ENCODE data around the gene SRPK1. TPM values are rescaled to one million over a fixed set of nuclear protein-coding genes. Genes with fewer than 3 reads are reported as not detected.

Gene SRPK1
- total and polyA plus RNA-seq, 10 of the 15 experiments (the other 5 are each of a cell fraction or from before 2014, with no cell fraction given): 47.4 to 112 (median 85.8) TPM

GRCh38 chr6:35919827-35920751, 809 bp downstream of the SRPK1 start:
- ChIA-PET SMC1A (ENCODE audit: uncharacterized antibody, unreplicated experiment) (interaction anchor here (0.6 to 1.7 kb wide), 2 partner anchors 16 to 19 kb away, joined by 3 read pairs; no protein-coding TSS in a partner anchor), POLR2A (no interaction called here), CTCF (interaction anchor here (1.0 to 2.0 kb wide), 3 partner anchors 13 to 69 kb away, joined by 3 to 4 read pairs (median 3); no protein-coding TSS in a partner anchor), RAD21 (ENCODE audit: unreplicated experiment) (interaction anchor here (0.6 to 2.0 kb wide), 2 partner anchors 39 to 108 kb away, joined by 3 to 6 read pairs; partner anchors contain the start of gene MAPK14)
- Histone ChIP-seq H3K27ac (ENCODE audit: control insufficient read depth, insufficient read depth) (peak overlapping the region; percentile 67), H2AFZ (ENCODE audit: control insufficient read depth, low read depth, low read length) (peak overlapping the region; percentile 56), H3K9me3 (replicated peaks; ENCODE audit: control insufficient read depth, insufficient read depth, low read length) (no peaks in the 10 kb centered on the region), H4K20me1 (ENCODE audit: control insufficient read depth, insufficient read depth) (no peaks in the 10 kb centered on the region), H3K4me3 (peak overlapping the region; percentile 92), H3K9ac (ENCODE audit: control insufficient read depth, insufficient read depth, low read length) (peak overlapping the region; percentile 87), H3K79me2 (ENCODE audit: control insufficient read depth, insufficient read depth, low read length) (peaks cover 55% of the 10 kb centered on the region), H3K36me3 (ENCODE audit: control insufficient read depth in 2 of 2, insufficient read depth in 2 of 2, low read length in 1 of 2) (0 out of 4 replicates have a peak, but pooled peaks cover 0 to 3% of the 10 kb centered on the region in 2 experiments), H3K4me1 (ENCODE audit: control insufficient read depth, insufficient read depth, low read length) (no peaks in the 10 kb centered on the region; the same call in 1 of the 2 replicates), H3K4me2 (ENCODE audit: control insufficient read depth, insufficient read depth) (peak overlapping the region; percentile 65), H3K27me3 (replicated peaks in 1 of 2; ENCODE audit: control insufficient read depth in 2 of 2, insufficient read depth in 2 of 2, low read length in 1 of 2) (no peaks in the 10 kb centered on the region)
- DNase-seq (ENCODE audit: low read depth, low spot score): no peak
- BruUV-seq (replicated peaks): TSS peak; percentile 66
- intact Hi-C loops (cut with micrococcal nuclease; ENCODE audit: unreplicated experiment): no loop called here
- ATAC-seq: peak; percentile 65
- in situ Hi-C loops (cut with MboI): no loop called here
- 0 out of 2 replicates have a peak, but pooled peaks have one; percentile 11 for TF ChIP-seq GATAD2B (conservative IDR thresholded peaks at IDR 0.05; ENCODE audit: low read depth)
- 0 out of 2 replicates have a peak, but pooled peaks have one; percentile 35 for TF ChIP-seq REST (IDR thresholded peaks at IDR 0.05; ENCODE audit: low read depth, low read length)
- TF ChIP-seq RUNX3 (IDR thresholded peaks at IDR 0.05; ENCODE audit: low read length): peak; percentile 53; the same call in 1 of the 2 replicates
- peak; percentile 68 for TF ChIP-seq MXI1 (IDR thresholded peaks at IDR 0.05; ENCODE audit: low read depth, low read length)
- peak; percentile 10; the same call in 1 of the 2 replicates for TF ChIP-seq IKZF1 (conservative IDR thresholded peaks at IDR 0.05)
- TF ChIP-seq BHLHE40 (IDR thresholded peaks at IDR 0.05; ENCODE audit: borderline replicate concordance in 1 of 2, low read depth in 2 of 2, low read length in 1 of 2): no peak; a peak in 1 of 4 replicates
- no peak for TF ChIP-seq SIX5 (IDR thresholded peaks at IDR 0.05; ENCODE audit: low read depth, low read length, severe bottlenecking)
- peak; percentile 26; the same call in 1 of the 2 replicates for TF ChIP-seq HDGF (IDR thresholded peaks at IDR 0.05)
- TF ChIP-seq POLR2AphosphoS5 (IDR thresholded peaks at IDR 0.05; ENCODE audit: low read length): 0 out of 2 replicates have a peak, but pooled peaks have one; percentile 2
- TF ChIP-seq STAT3 (IDR thresholded peaks at IDR 0.05; ENCODE audit: low read depth, low read length): no peak
- TF ChIP-seq RELB (IDR thresholded peaks at IDR 0.05; ENCODE audit: low read depth): 0 out of 2 replicates have a peak, but pooled peaks have one; percentile 13
- TF ChIP-seq EED (IDR thresholded peaks at IDR 0.05; ENCODE audit: low read depth): peak; percentile 26; the same call in 1 of the 2 replicates
- peak; percentile 51; the same call in 1 of the 2 replicates for TF ChIP-seq POLR2A (IDR thresholded peaks at IDR 0.05; ENCODE audit: low read depth, low read length)
- FAIRE-seq: no peak
- under 1% methylated on average over 30 of the region's 50 CpGs for WGBS (ENCODE audit: insufficient coverage, insufficient replicate concordance, low lambda C conversion rate, missing lambda C conversion rate)
